GM12891 (cell line): Measurements from ENCODE around the gene ZNF484. TPM values are rescaled to one million over a fixed set of nuclear protein-coding genes. Genes with fewer than 3 reads are reported as not detected.
"Not testable (repeated sequence)": the region's sequence is repeated elsewhere in the genome, so short reads cannot be mapped to it uniquely, and the experiment has no call there.

Experiments
- DNase-seq: peaks from one replicate; pipeline ENCODE4 v3.0.0; 2011; ENCODE audit warnings: low spot score; ENCODE audit not compliant: insufficient read length
- FAIRE-seq: peaks from 2 replicates; lab custom pipeline; 2011; peaks lifted over from hg19 to GRCh38; lab: Jason Lieb, UNC
- PAX5 ChIP-seq: IDR thresholded peaks from 2 replicates; pipeline ENCODE4 v1.6.1; 2011; ENCODE audit warnings: low read length, moderate library complexity, mild to moderate bottlenecking; ENCODE audit not compliant: insufficient read depth, severe bottlenecking
- POLR2A ChIP-seq: IDR thresholded peaks from 2 replicates; pipeline ENCODE4 v1.6.1; 2011; ENCODE audit warnings: low read depth, low read length, control low read depth
- POLR2AphosphoS5 ChIP-seq: IDR thresholded peaks from 2 replicates; pipeline ENCODE4 v1.6.1; 2011; ENCODE audit warnings: low read depth, low read length, control low read depth
- POU2F2 ChIP-seq: IDR thresholded peaks from 2 replicates; pipeline ENCODE4 v1.6.1; 2011; ENCODE audit warnings: low read depth, mild to moderate bottlenecking, control low read depth, low read length, moderate library complexity
- SPI1 ChIP-seq: IDR thresholded peaks from 2 replicates; pipeline ENCODE4 v1.6.1; 2011; ENCODE audit warnings: low read depth, low read length, control low read depth
- TAF1 ChIP-seq: IDR thresholded peaks from 2 replicates; pipeline ENCODE4 v1.6.1; 2011; ENCODE audit warnings: low read depth, low read length, control low read depth
- polyA plus RNA-seq: library from polyadenylated mRNA; unstranded; fragments of >200 nt; gene quantifications from one replicate; pipeline ENCODE4 v1.2.1, GENCODE V29; 2012; ENCODE audit warnings: low read depth, missing spikeins, inconsistent platforms; ENCODE audit not compliant: missing spikeins

ZNF484 gene
- 1.2 TPM for polyA plus RNA-seq

DNA sequence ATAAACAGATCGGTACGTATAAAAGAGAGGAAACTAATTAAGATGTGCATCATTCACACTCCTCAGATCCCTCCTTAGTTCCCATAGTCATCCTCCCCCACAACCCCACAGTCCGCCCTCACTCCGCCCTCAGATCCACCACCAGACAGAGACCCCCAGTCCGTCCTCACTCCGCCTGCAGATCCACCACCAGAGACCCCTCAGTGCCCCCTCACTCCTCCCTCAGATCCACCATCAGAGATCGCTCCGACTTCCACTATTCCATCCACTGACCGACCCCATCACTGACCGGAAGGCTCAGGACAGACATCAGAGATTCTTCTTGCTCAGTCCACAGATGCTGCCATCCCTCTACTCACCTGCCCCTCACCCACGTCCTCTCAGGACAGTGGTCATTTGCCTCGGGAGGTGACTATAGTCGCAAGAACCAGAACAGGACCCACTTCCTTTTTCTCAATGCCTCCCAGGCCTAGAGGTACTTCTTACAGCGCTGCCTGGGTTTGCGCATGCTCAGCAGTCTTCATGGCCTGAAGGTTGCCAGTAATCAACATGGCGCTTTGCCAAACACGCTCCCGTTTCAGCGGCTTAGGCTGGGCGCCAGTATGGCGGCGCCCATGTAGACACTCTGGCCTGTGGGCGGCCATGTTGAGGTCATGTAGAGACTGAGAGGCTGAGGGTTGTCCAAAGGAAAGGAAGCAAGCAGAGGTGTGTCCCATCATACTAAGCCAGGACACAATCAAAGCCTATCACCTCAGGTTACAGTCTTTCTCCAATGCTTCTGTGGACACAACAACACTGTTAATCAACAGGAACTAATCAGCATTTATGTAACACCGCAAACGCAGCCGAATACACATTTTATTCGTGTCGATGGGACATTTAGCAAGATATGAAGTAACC is at the start of gene ZNF484:
ZNF484 (minus strand) TSS at position 508 of the 900 bp plus-strand sequence. CDS start 3,009 bp downstream, outside the sequence.
- peak; percentile 77 for DNase-seq
- FAIRE-seq: peak; percentile 98

DNA sequence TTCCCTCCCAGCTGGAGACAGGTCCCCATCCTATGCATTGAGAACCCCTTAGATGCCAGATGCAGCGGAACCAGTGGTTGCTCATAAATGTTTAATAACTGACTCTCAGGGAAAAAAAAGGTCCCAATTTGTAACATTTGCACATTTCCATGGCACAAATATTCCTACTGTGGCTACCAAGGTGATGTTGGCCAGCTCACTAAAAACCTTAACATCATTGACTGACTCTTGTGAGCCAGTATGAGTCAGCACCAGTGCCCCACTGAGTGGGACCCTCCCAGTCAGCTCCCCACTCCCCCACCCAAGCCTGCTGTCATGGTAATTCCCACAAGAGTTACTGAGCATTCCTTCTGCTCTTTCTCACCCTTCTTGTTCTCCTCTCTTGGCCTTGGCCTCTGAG is 42.6 kb upstream of the ZNF484 start:
- no peak for TF ChIP-seq PAX5
- TF ChIP-seq POLR2A: no peak
- no peak for TF ChIP-seq SPI1
- no peak for TF ChIP-seq POLR2AphosphoS5
- no peak for TF ChIP-seq TAF1
- TF ChIP-seq POU2F2: no peak
- no peak for DNase-seq
- no peak for FAIRE-seq

More for the DNA sequence above, at the start of gene ZNF484:
- TF ChIP-seq SPI1 (peak; percentile 96), TAF1 (no peak), POLR2A (peak; percentile 85), POLR2AphosphoS5 (peak; percentile 72)

DNA sequence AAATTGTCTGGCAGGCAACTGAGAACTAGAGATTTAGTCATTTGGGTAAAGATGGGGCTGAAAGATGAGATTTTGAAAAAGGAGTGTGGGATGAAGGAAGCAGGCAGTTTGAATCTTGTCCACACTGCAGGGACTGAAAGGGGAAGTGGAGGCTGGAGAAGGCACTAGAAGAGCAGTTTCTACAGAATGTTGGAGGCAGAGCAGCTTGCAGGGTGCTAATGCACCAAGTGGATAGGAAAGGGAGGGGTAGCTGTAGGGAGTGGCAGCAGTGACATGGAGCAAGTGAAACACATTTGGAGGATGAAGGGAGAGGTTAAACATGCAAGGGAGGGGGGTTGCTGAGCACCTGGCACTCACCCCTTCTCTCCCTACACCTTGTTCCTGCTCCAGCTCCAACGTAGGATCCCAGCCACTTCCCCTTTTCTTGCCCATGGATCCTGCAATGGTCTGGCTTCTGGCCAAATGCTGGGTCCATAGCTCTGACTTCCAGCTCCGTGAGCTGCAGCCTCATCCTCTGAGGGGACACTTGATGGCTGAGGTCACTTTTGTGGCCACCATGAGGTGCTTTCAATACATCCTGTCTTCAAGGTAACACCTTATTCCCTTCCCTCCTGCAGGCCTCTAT is 39.5 kb upstream of the ZNF484 start:
- TF ChIP-seq SPI1: peak; percentile 60
- TF ChIP-seq POLR2AphosphoS5: no peak
- DNase-seq (no peak), FAIRE-seq (no peak)

DNA sequence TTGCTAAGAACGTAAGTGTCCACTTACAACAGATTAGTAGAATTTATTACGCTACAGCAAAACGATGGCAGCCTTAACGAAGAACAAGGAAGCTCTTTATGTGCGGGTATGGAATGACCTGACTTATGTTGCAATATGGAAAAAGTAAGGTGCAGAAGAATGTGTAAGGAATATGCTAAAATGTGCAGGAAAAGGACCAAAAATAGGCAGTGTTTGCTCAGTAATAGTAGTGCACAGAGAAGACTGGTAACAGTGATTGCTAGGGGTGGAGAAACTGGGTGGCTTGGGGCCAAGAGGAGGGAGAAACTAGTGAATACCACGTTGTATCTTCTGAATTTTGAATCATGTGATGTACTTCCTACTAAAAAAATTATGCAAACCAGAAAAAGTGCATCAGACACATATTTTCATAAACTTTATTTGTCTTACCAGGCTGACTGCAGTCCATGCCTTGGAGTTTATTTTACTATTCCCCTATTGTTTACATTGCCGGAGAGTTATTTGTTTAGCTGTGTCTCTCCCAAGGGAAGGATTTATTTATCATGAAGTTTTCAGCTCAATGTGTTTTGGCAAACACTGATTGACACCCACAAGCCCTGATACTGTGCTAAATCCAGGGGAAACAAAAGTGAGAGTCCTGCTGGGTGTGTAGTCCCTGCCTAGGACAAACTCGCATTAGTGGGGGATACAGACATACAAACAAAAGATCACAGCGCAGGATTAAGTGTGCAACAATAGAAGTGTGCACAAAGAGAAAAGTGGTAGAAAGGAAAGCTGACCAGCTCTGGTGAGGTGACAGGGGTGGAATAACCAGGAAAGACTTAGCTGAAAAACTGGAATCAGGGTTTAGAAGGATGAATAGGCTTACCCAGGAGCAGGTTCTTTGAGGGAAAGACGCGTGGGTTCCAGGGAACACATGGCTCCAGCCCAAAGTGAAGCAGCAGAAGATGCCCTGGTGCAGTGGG is 34.0 kb upstream of the ZNF484 start:
- TF ChIP-seq SPI1 (no peak), PAX5 (no peak), POU2F2 (no peak), POLR2A (no peak), TAF1 (no peak), POLR2AphosphoS5 (no peak)
- no peak for DNase-seq
- FAIRE-seq: no peak

DNA sequence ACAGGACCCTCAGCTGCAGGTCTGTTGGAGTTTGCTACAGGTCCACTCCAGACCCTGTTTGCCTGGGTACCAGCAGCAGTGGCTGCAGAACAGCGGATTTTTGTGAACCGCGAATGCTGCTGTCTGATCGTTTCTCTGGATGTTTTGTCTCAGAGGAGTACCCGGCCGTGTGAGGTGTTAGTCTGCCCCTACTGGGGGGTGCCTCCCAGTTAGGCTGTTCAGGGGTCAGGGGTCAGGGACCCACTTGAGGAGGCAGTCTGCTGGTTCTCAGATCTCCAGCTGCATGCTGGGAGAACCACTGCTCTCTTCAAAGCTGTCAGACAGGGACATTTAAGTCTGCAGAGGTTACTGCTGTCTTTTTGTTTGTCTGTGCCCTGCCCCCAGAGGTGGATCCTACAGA is 27.3 kb upstream of the ZNF484 start:
- not testable (repeated sequence) for DNase-seq, FAIRE-seq

DNA sequence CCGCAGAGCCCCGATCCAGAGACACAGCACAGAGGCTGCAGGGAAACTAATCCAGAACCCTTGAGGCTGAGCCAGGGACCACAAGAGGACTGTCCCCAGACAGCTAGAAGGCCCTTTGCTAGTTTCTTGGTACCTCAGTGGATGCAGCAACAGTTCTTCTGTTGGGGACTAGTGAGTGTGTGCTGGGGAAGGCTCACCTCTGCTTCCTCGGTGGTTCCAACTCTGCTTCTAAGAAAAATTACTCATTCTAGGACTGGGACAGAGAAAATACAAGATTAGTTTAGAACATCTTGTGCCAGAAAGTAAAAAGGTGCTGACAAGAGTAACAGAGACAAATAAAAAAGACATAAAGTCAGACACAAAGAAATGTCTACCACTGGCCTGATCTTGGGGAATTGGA is 19.5 kb upstream of the ZNF484 start:
- FAIRE-seq: no peak

GRCh38 chr9:92895812-92896436 is 18.1 kb upstream of the ZNF484 start:
- FAIRE-seq: no peak
- no peak for DNase-seq
- no peak for TF ChIP-seq POU2F2
- TF ChIP-seq POLR2AphosphoS5: no peak
- no peak for TF ChIP-seq TAF1
- TF ChIP-seq PAX5: no peak
- no peak for TF ChIP-seq POLR2A
- TF ChIP-seq SPI1: no peak

More for the DNA sequence above, 19.5 kb upstream of the ZNF484 start:
- no peak for DNase-seq
- TF ChIP-seq POLR2A (no peak), PAX5 (no peak), SPI1 (no peak), TAF1 (no peak)

- FAIRE-seq (no peak), DNase-seq (no peak)
- TF ChIP-seq POU2F2: no peak
Measured at GRCh38 chr9:92894711-92895362, 17.0 kb upstream of the ZNF484 start.

DNA sequence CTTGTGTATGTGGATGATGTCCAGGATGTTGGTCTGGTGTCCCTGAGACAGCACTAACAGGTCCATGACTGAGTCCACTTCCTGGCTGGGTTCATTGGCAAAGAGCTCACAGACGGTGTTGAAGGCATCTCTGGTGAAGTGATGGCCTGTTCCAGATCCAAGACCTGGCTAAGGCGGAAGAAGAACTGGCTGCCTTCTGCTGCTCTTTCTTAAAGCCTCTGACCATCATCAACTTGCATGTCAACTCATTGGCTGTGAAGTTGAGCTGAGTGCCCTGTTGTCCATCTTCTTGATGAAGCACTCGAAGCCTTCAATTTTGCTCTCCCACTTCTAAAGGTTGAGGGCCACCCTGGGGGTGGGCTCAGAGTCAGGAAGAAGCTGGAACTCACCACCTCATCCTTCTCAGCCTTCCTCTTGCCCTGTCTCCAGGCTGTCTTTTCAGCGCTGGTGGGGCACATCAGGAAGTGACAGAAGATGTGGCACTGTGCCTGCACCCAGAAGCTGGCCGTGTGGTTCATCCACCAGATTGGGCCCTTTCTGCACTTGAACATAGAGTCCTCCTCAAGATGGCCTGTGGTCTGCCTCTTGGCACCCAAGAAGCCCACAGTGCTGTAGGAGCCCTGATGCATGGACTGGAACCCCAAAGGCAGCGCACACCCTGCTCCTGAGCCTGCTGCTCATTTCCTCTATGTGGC is 16.2 kb upstream of the ZNF484 start:
- not testable (repeated sequence) for DNase-seq

GRCh38 chr9:92892276-92892675 is 14.4 kb upstream of the ZNF484 start:
- DNase-seq, FAIRE-seq: not testable (repeated sequence)

More for the DNA sequence above, 16.2 kb upstream of the ZNF484 start:
- not testable (repeated sequence) for FAIRE-seq
